HepG2 (cell line): Measurements from ENCODE around the gene PREP. TPM values are rescaled to one million over a fixed set of nuclear protein-coding genes. Genes with fewer than 3 reads are reported as not detected.

Experiments used
- ATF6 ChIP-seq: sonication (generic); formaldehyde crosslinking; conservative IDR thresholded peaks from 2 replicates; pipeline ENCODE4 v1.4.0; 2020; ENCODE audit warnings: missing genetic modification reagents
- BATF2 ChIP-seq: sonication (generic); formaldehyde crosslinking; IDR thresholded peaks from 2 replicates; pipeline ENCODE4 v1.8.0; 2022; ENCODE audit warnings: mild to moderate bottlenecking, missing genetic modification reagents, moderate library complexity
- DPF2 ChIP-seq: sonication (generic); formaldehyde crosslinking; IDR thresholded peaks from 2 replicates; pipeline ENCODE4 v1.4.0; 2020; ENCODE audit warnings: mild to moderate bottlenecking, low read depth, missing genetic modification reagents, borderline replicate concordance
- FOXO4 ChIP-seq: sonication (generic); formaldehyde crosslinking; conservative IDR thresholded peaks from 2 replicates; pipeline ENCODE4 v1.8.1; 2023; ENCODE audit warnings: missing genetic modification reagents
- GATAD2A ChIP-seq: IDR thresholded peaks from 2 replicates; pipeline ENCODE4 v1.6.1; 2016
- IKZF1 ChIP-seq: fragments of 450-650 bp; IDR thresholded peaks from 2 replicates; pipeline ENCODE4 v1.7.1; 2016
- IKZF5 ChIP-seq: IDR thresholded peaks from 2 replicates; pipeline ENCODE4 v1.6.1; 2018; ENCODE audit warnings: missing genetic modification reagents, mild to moderate bottlenecking, missing compliant biosample characterization
- MIER3 ChIP-seq: IDR thresholded peaks from 2 replicates; pipeline ENCODE4 v1.6.1; 2016; ENCODE audit warnings: missing compliant biosample characterization, borderline replicate concordance
- SNAPC4 ChIP-seq: sonication (generic); formaldehyde crosslinking; IDR thresholded peaks from 2 replicates; pipeline ENCODE4 v1.4.0; 2020; ENCODE audit warnings: mild to moderate bottlenecking, missing genetic modification reagents
- TRIM24 ChIP-seq: sonication (generic); formaldehyde crosslinking; IDR thresholded peaks from 2 replicates; pipeline ENCODE4 v1.8.0; 2022; ENCODE audit warnings: mild to moderate bottlenecking, missing genetic modification reagents
- ZNF230 ChIP-seq: sonication (generic); formaldehyde crosslinking; IDR thresholded peaks from 2 replicates; pipeline ENCODE4 v1.4.0; 2020; ENCODE audit warnings: mild to moderate bottlenecking, missing genetic modification reagents
- ZNF646 ChIP-seq: sonication (generic); formaldehyde crosslinking; IDR thresholded peaks from 2 replicates; pipeline ENCODE4 v1.9.0; 2021; ENCODE audit warnings: mild to moderate bottlenecking, missing genetic modification reagents
- polyA plus RNA-seq, 8 experiments: library from polyadenylated mRNA; depleted of rRNA in 3 of 8; stranded (reverse) in 7 of 8; unstranded in 1 of 8; fragments of >200 nt; fragmentation: Illumina TruSeq in 4 of 8; extraction: Trizol in 4 of 8; gene quantifications; 2 replicates each; pipeline versions ENCODE4 v1.2.1 to v1.2.3, GENCODE V29; 2011 to 2016; ENCODE audit warnings: low read depth in 4 of 8, missing spikeins in 1 of 8, mixed read lengths in 1 of 8; ENCODE audit not compliant: insufficient read depth in 1 of 8
- total RNA-seq, 5 experiments: library from RNA; depleted of rRNA; stranded (reverse); fragments of >200 nt; fragmentation: Illumina TruSeq; extraction: Trizol; gene quantifications; 2 replicates each; pipeline ENCODE4 v1.2.3, GENCODE V29; 2016; ENCODE audit warnings: low read depth in 1 of 5

PREP gene
- total and polyA plus RNA-seq, 2 of the 13 experiments (the other 11 are each of a cell fraction or from before 2014, with no cell fraction given) = 12.6 to 15.9 TPM

- no peak for TF ChIP-seq IKZF5 (CRISPR knock-in tag)
- no peak for TF ChIP-seq FOXO4 (CRISPR knock-in tag)
- no peak for TF ChIP-seq SNAPC4 (CRISPR knock-in tag)
- TF ChIP-seq GATAD2A (CRISPR knock-in tag) = peak; percentile 79
- no peak for TF ChIP-seq IKZF1
- no peak for TF ChIP-seq DPF2 (CRISPR knock-in tag)
- TF ChIP-seq TRIM24 (CRISPR knock-in tag) = no peak
- no peak for TF ChIP-seq MIER3 (CRISPR knock-in tag)
- no peak for TF ChIP-seq ZNF646 (CRISPR knock-in tag)
- TF ChIP-seq ATF6 (CRISPR knock-in tag) = no peak
- TF ChIP-seq BATF2 (CRISPR knock-in tag) = no peak
- no peak for TF ChIP-seq ZNF230 (CRISPR knock-in tag)
These were observed 25.6 kb upstream of the PREP start (continued) for GRCh38 chr6:105428342-105428957.
